HepG2 (cell line): ENCODE results near the gene TRIM44. TPM values are rescaled to one million over a fixed set of nuclear protein-coding genes. Genes with fewer than 3 reads are reported as not detected.

Experiments used
- ATAC-seq: fragments of 200-7000 bp; cut with Tn5 transposase; 3 replicates; pipeline ENCODE4 v1.9.1; 2020; ENCODE audit warnings: mild to moderate bottlenecking, moderate library complexity
- BruUV-seq: library from RNA; stranded (reverse); fragments of 400-500 nt; replicated peaks from 2 replicates; lab custom pipeline; 2021; lab: Mats Ljungman, UMichigan
- CTCF ChIA-PET: fragments of 300-600 bp; formaldehyde crosslinking; extraction: SDS; loops from one replicate; lab custom pipeline; 2021; ENCODE audit warnings: low total read pairs, inconsistent platforms, low intra/inter-chr PET ratio; lab: Yijun Ruan, JAX
- POLR2A ChIA-PET: fragments of 350-600 bp; sonication (Branson Sonifier 250); formaldehyde crosslinking; loops from one replicate; lab custom pipeline; 2020; ENCODE audit warnings: antibody characterized with exemption, inconsistent platforms; lab: Yijun Ruan, JAX
- DNase-seq: peaks from one replicate; pipeline ENCODE4 v3.0.0-alpha.2; 2015; ENCODE audit warnings: low spot score
- FAIRE-seq: peaks from 3 replicates; lab custom pipeline; 2011; peaks lifted over from hg19 to GRCh38; lab: Jason Lieb, UNC
- H2AFZ ChIP-seq: one replicate; pipeline ENCODE4 v1.6.1; 2011; ENCODE audit warnings: low read length, inconsistent platforms
- H3K27ac ChIP-seq: fragments of 300-600 bp; 3 replicates; pipeline ENCODE4 v1.8.0; 2011; ENCODE audit warnings: mixed run types, mild to moderate bottlenecking, mixed read lengths, low read length, inconsistent platforms; ENCODE audit not compliant: insufficient read depth; ENCODE audit errors: extremely low read length
- H3K27me3 ChIP-seq, 2 experiments: fragments of 200-600 bp in 1 of 2; 2 replicates in 1 of 2; 3 replicates in 1 of 2; pipeline versions ENCODE4 v1.6.0 to v1.8.0; 2011; ENCODE audit warnings: low read length in 2 of 2, mild to moderate bottlenecking in 2 of 2, moderate library complexity in 2 of 2, inconsistent platforms in 1 of 2; ENCODE audit not compliant: insufficient read depth in 2 of 2, control insufficient read depth in 1 of 2
- H3K36me3 ChIP-seq, 2 experiments: fragments of 200-600 bp in 1 of 2; replicated peaks in 1 of 2; 2 replicates in 1 of 2; 3 replicates in 1 of 2; pipeline versions ENCODE4 v1.5.1 to v1.8.0; 2011; ENCODE audit warnings: low read length in 2 of 2, inconsistent platforms in 1 of 2; ENCODE audit not compliant: insufficient read depth in 2 of 2, control insufficient read depth in 1 of 2
- H3K4me1 ChIP-seq: 2 replicates; pipeline ENCODE4 v1.5.1; 2012; ENCODE audit warnings: low read length, inconsistent platforms; ENCODE audit not compliant: insufficient read depth
- H3K4me2 ChIP-seq: 2 replicates; pipeline ENCODE4 v1.6.0; 2011; ENCODE audit warnings: low read depth, low read length, inconsistent platforms
- H3K4me3 ChIP-seq, 3 experiments: fragments of 200-600 bp in 1 of 3; sonication (generic), shearing (Covaris generic) in 1 of 3; replicated peaks in 1 of 3; 2 replicates each; pipeline ENCODE4 v1.5.1; 2011 to 2016; ENCODE audit warnings: low read length in 3 of 3, inconsistent platforms in 2 of 3, low read depth in 2 of 3, mild to moderate bottlenecking in 2 of 3, control low read depth in 1 of 3, mixed read lengths in 1 of 3; ENCODE audit not compliant: insufficient read depth in 1 of 3
- H3K79me2 ChIP-seq: one replicate; pipeline ENCODE4 v1.6.1; 2011; ENCODE audit warnings: low read length, inconsistent platforms; ENCODE audit not compliant: insufficient read depth
- H3K9ac ChIP-seq: 2 replicates; pipeline ENCODE4 v1.6.0; 2011; ENCODE audit warnings: mild to moderate bottlenecking, low read depth, low read length, inconsistent platforms; ENCODE audit not compliant: insufficient read depth
- H3K9me3 ChIP-seq: 2 replicates; pipeline ENCODE4 v1.5.1; 2012; ENCODE audit warnings: mild to moderate bottlenecking, low read length
- H4K20me1 ChIP-seq: 2 replicates; pipeline ENCODE4 v1.6.0; 2011; ENCODE audit warnings: inconsistent platforms, mild to moderate bottlenecking, low read length, moderate library complexity; ENCODE audit not compliant: insufficient read depth
- ATF3 ChIP-seq: sonication (generic); formaldehyde crosslinking; IDR thresholded peaks from 2 replicates; pipeline ENCODE4 v1.4.0; 2020; ENCODE audit warnings: missing genetic modification reagents
- BRD4 ChIP-seq: sonication (generic); formaldehyde crosslinking; IDR thresholded peaks from 2 replicates; pipeline ENCODE4 v1.4.0; 2020; ENCODE audit warnings: missing genetic modification reagents
- HMGXB4 ChIP-seq, 2 experiments: sonication (generic) in 1 of 2; formaldehyde crosslinking in 1 of 2; IDR thresholded peaks; 2 replicates each; pipeline versions ENCODE4 v1.4.0 to v1.6.1; 2018 to 2020; ENCODE audit warnings: missing genetic modification reagents in 2 of 2, borderline replicate concordance in 1 of 2, low read depth in 1 of 2, mild to moderate bottlenecking in 1 of 2, missing biosample characterization in 1 of 2
- HNRNPUL1 ChIP-seq: fragments of 200-400 bp; formaldehyde crosslinking; IDR thresholded peaks from 2 replicates; pipeline ENCODE4 v1.6.1; 2017; ENCODE audit warnings: low read depth, mild to moderate bottlenecking, low read length, moderate library complexity
- MBD4 ChIP-seq: IDR thresholded peaks from 2 replicates; pipeline ENCODE4 v1.6.1; 2012; ENCODE audit warnings: low read length, inconsistent platforms, borderline replicate concordance
- MIER3 ChIP-seq: IDR thresholded peaks from 2 replicates; pipeline ENCODE4 v1.6.1; 2016; ENCODE audit warnings: missing compliant biosample characterization, borderline replicate concordance
- MTF2 ChIP-seq: sonication (generic); formaldehyde crosslinking; IDR thresholded peaks from 2 replicates; pipeline ENCODE4 v1.5.0; 2020; ENCODE audit warnings: missing genetic modification reagents, borderline replicate concordance
- NR2F2 ChIP-seq: IDR thresholded peaks from 2 replicates; pipeline ENCODE4 v1.6.1; 2012; ENCODE audit warnings: low read depth, inconsistent platforms, borderline replicate concordance
- RBAK ChIP-seq: sonication (generic); formaldehyde crosslinking; IDR thresholded peaks from 2 replicates; pipeline ENCODE4 v1.5.1; 2020; ENCODE audit warnings: mild to moderate bottlenecking, missing genetic modification reagents
- SNAPC2 ChIP-seq: sonication (generic); formaldehyde crosslinking; IDR thresholded peaks from 2 replicates; pipeline ENCODE4 v1.8.1; 2022; ENCODE audit warnings: mild to moderate bottlenecking, missing genetic modification reagents
- SOX5 ChIP-seq: IDR thresholded peaks from 2 replicates; pipeline ENCODE4 v1.6.1; 2016; ENCODE audit warnings: borderline replicate concordance
- TBX3 ChIP-seq: fragments of 450-650 bp; IDR thresholded peaks from 2 replicates; pipeline ENCODE4 v1.6.1; 2017; ENCODE audit warnings: antibody characterized with exemption, mild to moderate bottlenecking, inconsistent platforms, borderline replicate concordance
- ZBTB2 ChIP-seq: sonication (generic); formaldehyde crosslinking; IDR thresholded peaks from 2 replicates; pipeline ENCODE4 v1.8.0; 2022; ENCODE audit warnings: low read depth, missing genetic modification reagents
- ZFP90 ChIP-seq: sonication (generic); formaldehyde crosslinking; IDR thresholded peaks from 2 replicates; pipeline ENCODE4 v1.8.0; 2022; ENCODE audit warnings: missing genetic modification reagents, mild to moderate bottlenecking, inconsistent platforms, borderline replicate concordance
- ZFYVE20 ChIP-seq: sonication (generic); formaldehyde crosslinking; IDR thresholded peaks from 2 replicates; pipeline ENCODE4 v1.8.0; 2023; ENCODE audit warnings: low read depth, mild to moderate bottlenecking, moderate library complexity, missing genetic modification reagents, borderline replicate concordance
- ZGPAT ChIP-seq: IDR thresholded peaks from 2 replicates; pipeline ENCODE4 v1.6.1; 2016; ENCODE audit warnings: mild to moderate bottlenecking
- ZNF138 ChIP-seq: sonication (generic); formaldehyde crosslinking; IDR thresholded peaks from 2 replicates; pipeline ENCODE4 v1.5.0; 2020; ENCODE audit warnings: mild to moderate bottlenecking, low read depth, missing genetic modification reagents
- ZNF296 ChIP-seq: sonication (generic); formaldehyde crosslinking; conservative IDR thresholded peaks from 2 replicates; pipeline ENCODE4 v1.5.0; 2020; ENCODE audit warnings: mild to moderate bottlenecking, missing genetic modification reagents
- ZNF629 ChIP-seq: sonication (generic); formaldehyde crosslinking; conservative IDR thresholded peaks from 2 replicates; pipeline ENCODE4 v1.5.0; 2020; ENCODE audit warnings: missing genetic modification reagents
- WGBS: methylation state at CpG from one replicate; pipeline ENCODE4 v1.1.6; 2017; ENCODE audit warnings: low lambda C conversion rate; 5-methylcytosine and 5-hydroxymethylcytosine counted together
- in situ Hi-C: cut with HindIII; loops from 2 replicates; pipeline ENCODE4 v1.10.0; 2017; ENCODE audit warnings: low pct_unique_long_range_greater_than_20kb; ENCODE audit not compliant: extremely low pct_ligation_motif_present
- intact Hi-C: fragments of 100-400 bp; cut with micrococcal nuclease; formaldehyde crosslinking; loops from one replicate; pipeline ENCODE4 v1.10.0; 2022; ENCODE audit not compliant: unreplicated experiment
- polyA plus RNA-seq, 8 experiments: library from polyadenylated mRNA; depleted of rRNA in 3 of 8; stranded (reverse) in 7 of 8; unstranded in 1 of 8; fragments of >200 nt; fragmentation: Illumina TruSeq in 4 of 8; extraction: Trizol in 4 of 8; gene quantifications; 2 replicates each; pipeline versions ENCODE4 v1.2.1 to v1.2.3, GENCODE V29; 2011 to 2016; ENCODE audit warnings: low read depth in 4 of 8, missing spikeins in 1 of 8, mixed read lengths in 1 of 8; ENCODE audit not compliant: insufficient read depth in 1 of 8
- total RNA-seq, 5 experiments: library from RNA; depleted of rRNA; stranded (reverse); fragments of >200 nt; fragmentation: Illumina TruSeq; extraction: Trizol; gene quantifications; 2 replicates each; pipeline ENCODE4 v1.2.3, GENCODE V29; 2016; ENCODE audit warnings: low read depth in 1 of 5

Gene TRIM44
- total and polyA plus RNA-seq, 2 of the 13 experiments (the other 11 are each of a cell fraction or from before 2014, with no cell fraction given) = 22.7 to 50.3 TPM

GRCh38 chr11:35662061-35662648, 420 bp upstream of the TRIM44 start:
- Histone ChIP-seq H2AFZ (peak overlapping the region; percentile 75), H3K4me2 (peak overlapping the region; percentile 93), H4K20me1 (no peaks in the 10 kb centered on the region), H3K4me1 (peaks cover 48% of the 10 kb centered on the region), H3K27me3 (peaks cover 0 to 20% of the 10 kb centered on the region in 2 experiments; a peak in 3 of 5 replicates), H3K27ac (peak overlapping the region; percentile 89), H3K9ac (peak overlapping the region; percentile 82), H3K9me3 (peaks cover 15% of the 10 kb centered on the region; the same call in 1 of the 2 replicates), H3K79me2 (peaks cover 41% of the 10 kb centered on the region), H3K4me3 (peak overlapping the region; percentile 54 to 73 (median 64)), H3K36me3 (no peaks in the 10 kb centered on the region; a peak in 1 of 5 replicates)
- BruUV-seq = no TSS peak
- intact Hi-C loops (loop anchor here (1.0 to 5.0 kb wide), 2 partner anchors 46 to 160 kb away; no protein-coding TSS in a partner anchor), in situ Hi-C loops (loop anchor here (10.0 kb wide), 1 partner anchor 73 kb away; no protein-coding TSS in a partner anchor)
- CTCF ChIA-PET = no interaction called here
- FAIRE-seq = peak; percentile 89
- WGBS = 1% methylated on average over 12 of the region's 12 CpGs
- ATAC-seq = peak; percentile 90
- peak; percentile 92 for DNase-seq
- POLR2A ChIA-PET = interaction anchor here (1.4 kb wide), 1 partner anchor 32 kb away, joined by 3 read pairs; no protein-coding TSS in a partner anchor
- TF ChIP-seq ZGPAT (CRISPR knock-in tag) (peak; percentile 27; the same call in 1 of the 2 replicates), MBD4 (no peak; the same call in 1 of the 2 replicates), BRD4 (CRISPR knock-in tag) (no peak), ZFP90 (peak; percentile 69; the same call in 1 of the 2 replicates), ZBTB2 (CRISPR knock-in tag) (no peak), ZNF629 (CRISPR knock-in tag) (peak; percentile 14; the same call in 1 of the 2 replicates), MTF2 (no peak), RBAK (CRISPR knock-in tag) (peak; percentile 44), SNAPC2 (CRISPR knock-in tag) (0 out of 2 replicates have a peak, but pooled peaks have one; percentile 39), HMGXB4 (CRISPR knock-in tag; IDR thresholded peaks at IDR 0.05; ENCODE audit: borderline replicate concordance in 1 of 2, low read depth in 1 of 2) (no peak; a peak in 1 of 4 replicates), ATF3 (CRISPR knock-in tag) (no peak), SOX5 (CRISPR knock-in tag) (peak; percentile 85), ZFYVE20 (CRISPR knock-in tag) (no peak), ZNF138 (no peak), ZNF296 (CRISPR knock-in tag) (no peak), TBX3 (peak; percentile 96; the same call in 1 of the 2 replicates), HNRNPUL1 (no peak), NR2F2 (peak; percentile 93), MIER3 (CRISPR knock-in tag) (0 out of 2 replicates have a peak, but pooled peaks have one; percentile 39)
